DMS53 (cell line): ENCODE results near the gene MED12L.

Experiments used
- DNase-seq: peaks from one replicate; lab custom pipeline; 2025; lab: John Stamatoyannopoulos, UW

MED12L gene

DNA sequence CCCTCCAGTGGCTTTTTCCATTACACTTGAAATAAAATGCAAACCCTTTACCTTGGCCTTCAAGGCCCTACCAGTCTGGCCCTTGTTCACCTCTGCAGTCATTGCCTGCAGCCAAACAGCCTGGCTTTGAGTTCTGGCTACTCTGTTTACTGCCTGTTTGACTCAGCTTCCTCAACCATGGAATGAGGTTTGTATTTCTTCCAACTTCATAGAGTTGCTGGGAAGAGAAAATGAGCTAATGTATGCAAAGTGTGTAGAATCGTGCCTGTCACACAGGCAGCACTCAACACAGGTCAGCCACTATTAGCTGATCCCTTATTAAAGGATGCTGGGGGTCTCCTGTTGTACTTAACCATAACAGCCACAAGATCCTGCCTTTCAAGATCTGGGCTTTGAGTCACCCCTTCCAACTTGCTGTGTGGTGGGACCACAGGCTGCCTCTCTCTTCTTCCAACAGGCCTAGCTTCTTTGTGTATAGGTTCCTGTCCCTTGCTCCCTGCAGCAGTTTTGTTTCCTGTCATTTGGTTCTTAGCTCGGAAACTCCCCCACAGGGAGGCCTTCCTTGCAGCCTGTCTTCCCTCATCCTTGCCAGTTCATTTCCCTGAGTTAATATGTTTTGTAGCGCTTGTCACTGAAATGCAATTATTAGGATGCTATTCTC, 6.4 kb downstream of the MED12L start:
- no peak for DNase-seq

DNA sequence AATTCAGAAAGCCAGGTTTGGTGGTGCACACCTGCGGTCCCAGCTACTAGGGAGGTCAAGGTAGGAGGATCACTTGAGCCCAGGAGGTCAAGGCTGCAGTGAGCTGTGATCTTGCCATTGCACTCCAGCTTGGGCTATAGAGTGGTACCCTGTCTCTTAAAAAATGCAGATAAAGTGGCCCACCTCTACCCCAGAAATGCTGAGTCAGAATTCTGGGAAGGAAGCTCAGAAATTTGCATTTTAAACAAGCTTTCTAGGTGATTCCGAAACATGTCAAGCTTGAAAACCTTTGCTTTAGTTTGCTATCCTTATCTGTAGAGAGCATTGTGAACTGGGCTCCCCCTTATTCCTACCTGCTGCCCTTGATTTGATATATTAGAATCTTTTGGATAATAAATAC, 7.7 kb downstream of the MED12L start:
- no peak for DNase-seq

DNA sequence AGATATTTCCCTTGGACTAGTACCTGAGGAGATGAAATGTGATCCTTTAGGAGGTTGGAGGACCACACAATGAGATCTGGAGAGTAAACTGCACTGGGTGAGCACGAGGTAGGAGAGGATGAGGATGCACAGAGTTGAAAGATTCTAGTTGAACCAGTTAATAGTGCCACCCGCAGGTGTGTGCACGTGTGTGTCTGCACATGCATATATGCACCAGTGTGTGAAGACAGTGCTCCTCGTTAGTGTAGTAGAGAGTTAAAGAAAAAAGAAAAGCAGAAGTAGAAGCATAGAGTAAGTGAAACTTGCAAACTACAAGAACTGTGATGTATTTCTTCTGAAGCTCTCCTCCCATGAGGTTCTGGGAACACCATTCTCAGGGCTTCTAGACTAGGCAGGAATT, 8.4 kb downstream of the MED12L start:
- no peak for DNase-seq

DNA sequence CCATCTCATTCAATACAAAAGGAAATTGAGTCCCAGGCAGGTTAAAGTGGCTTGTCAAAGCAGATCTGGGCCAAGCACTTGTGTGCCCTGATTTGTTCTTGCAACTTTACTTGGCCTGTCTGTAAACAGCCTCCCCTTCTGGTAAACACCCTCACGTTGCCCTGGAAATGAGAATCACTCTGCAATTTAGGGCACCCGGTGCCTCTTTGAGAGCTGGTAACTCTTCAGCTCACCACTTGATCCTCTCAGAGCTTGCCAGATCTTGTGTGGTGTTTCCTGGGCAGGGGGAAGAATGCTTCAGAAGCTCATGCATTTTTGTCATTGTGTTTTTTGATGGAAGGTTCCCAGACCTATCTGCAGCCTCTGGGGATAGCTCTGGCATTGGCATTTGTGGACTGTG, 11.3 kb downstream of the MED12L start:
- no peak for DNase-seq

DNA sequence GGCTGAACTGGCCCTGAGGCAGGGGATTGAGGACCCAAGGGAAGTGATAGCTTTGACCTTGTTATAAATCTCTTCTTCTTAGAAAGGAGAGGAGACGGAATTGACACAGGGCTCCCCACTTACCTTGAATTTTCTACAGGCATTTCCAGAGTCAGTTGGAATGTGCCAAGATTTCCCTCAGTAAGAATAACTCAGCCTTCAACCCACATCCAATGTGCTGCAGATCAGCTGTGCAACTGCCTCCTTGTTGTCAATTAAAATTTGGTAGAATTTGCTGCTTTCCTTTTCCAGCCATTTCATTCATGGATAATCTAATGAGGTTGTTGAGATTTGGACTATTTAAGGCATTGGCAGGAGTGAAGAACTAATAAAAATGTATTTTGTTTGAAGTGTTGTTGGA, 14.6 kb downstream of the MED12L start:
- DNase-seq = no peak

DNA sequence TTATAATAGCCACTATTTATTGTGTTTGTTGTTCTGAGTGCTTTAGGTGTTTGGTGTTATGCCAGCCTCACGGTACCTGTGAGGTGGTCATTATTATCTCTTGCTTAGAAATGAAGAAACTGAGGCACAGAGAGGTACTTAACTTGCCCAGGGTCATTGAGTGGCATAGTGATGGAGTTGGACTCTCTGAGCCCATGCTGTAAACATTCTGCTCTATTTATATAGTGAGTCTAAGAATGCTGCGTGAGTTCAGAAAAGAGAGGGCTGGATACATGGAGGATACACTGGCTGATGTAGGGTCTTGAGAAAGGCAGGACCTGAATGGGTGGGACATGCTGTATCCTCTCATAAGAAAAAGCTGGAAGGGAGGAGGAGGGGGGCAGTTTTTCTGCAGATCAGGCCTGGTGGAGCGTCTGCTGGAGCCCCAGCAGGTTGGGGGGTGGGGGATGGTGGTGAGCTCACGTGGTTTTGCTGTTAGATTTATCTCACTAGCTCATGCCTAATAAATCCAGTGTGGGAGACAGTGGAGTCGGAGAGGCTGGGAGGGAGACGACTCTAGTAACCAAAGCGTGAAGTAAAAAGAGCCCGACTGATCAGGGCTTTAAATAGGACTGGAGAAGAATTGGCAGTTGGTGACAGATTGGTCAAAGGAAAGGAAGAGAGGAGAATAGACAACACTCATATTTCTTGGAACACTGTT, 16.0 kb downstream of the MED12L start:
- no peak for DNase-seq

DNA sequence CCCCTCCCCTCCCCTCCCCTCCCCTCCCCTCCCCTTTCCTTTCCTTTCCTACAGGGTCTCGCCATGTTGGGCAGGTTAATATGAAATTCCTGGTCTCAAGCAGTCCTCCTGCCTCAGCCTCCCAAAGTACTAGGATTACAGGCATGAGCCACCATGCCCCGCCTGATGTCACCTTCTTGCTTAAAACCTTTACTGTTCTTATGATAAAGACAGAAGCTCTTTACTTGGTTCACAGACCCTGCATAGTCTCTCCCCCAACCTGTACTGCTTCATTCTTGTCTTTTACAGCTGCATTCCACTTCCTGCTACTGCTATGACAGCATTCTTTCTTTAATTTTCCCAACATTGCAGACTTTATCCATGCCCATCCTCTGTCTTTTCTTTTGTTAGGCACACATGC, 20.8 kb downstream of the MED12L start:
- no peak for DNase-seq

DNA sequence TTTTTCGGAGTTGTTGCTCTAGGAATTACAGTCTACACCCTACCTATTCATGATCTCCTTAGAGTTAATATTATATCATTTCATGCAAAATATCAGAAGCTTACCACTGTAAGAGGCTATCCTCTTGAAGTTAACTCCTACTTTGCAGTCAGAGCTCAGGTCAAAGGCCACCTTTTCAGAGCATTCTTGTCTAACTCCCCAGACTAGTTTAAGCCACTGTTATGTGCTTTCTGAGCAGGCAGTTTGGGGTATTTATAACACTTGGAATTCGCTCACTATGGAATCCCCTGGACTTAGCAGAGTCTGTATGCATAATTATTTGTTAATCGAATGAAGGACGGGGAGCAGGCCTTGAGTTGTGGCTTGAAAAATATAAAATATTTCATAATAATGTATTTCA, 21.7 kb downstream of the MED12L start:
- no peak for DNase-seq

DNA sequence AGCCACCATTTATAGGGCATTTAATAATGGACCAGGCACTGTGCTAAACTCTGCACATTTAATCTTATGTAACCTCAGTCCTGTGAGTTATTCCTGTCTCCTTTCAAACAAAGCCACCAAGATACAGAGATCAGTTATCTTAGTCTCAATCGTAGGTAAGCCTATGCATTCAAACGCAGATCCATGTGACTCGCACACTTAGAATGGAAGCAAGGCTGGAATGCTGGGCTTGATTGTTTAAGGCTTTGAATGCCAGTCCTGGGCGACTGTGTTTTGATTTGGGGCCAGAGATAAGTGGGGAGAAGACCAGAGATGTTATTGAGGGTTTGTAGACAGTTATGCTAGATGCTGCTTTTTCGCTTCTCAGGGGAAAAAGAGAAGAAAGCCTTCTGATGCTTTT, 22.2 kb downstream of the MED12L start:
- no peak for DNase-seq

DNA sequence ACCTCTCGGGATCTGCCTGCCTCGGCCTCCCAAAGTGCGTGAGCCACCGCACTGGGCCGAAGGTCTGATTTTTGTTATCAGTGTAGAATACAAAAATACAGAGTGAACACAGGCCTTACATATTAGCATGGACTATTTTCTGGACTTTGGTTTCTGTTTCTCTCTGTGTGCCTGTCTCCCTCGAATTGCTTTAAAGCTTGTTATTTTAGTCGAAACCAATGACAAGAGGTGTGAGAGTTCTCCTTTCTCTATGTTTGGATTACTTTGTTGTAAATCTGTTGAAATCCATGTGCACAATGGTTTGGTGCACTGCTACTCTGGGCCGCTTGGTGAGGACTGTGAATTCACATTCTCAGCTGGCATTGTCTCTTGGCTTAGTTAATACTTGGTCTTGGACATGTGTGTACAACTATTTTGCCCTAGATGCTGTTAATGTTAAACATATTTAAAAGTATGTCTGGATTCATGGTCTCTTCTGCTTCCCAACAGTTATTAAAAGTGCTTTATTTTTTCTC, 23.9 kb downstream of the MED12L start:
- DNase-seq = no peak

DNA sequence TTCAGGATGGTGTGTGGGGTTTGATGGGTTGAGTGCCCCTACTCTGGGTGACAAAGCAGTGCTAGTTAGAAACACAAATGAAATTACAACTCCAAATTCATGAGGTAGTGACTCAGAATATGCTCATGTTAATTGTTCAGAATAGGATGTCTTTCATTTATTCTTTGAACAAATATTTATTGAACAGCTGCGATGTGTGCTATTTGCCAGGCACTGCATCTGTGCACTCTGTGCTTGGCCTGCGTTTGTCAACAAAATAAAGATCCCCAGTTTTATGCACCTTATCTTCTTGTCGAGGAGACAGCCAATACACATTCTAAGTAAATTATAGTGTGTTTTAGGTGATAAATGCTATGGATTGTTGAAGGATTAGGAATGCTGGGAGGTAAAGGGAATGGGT, 27.3 kb downstream of the MED12L start:
- peak; percentile 50 for DNase-seq

DNA sequence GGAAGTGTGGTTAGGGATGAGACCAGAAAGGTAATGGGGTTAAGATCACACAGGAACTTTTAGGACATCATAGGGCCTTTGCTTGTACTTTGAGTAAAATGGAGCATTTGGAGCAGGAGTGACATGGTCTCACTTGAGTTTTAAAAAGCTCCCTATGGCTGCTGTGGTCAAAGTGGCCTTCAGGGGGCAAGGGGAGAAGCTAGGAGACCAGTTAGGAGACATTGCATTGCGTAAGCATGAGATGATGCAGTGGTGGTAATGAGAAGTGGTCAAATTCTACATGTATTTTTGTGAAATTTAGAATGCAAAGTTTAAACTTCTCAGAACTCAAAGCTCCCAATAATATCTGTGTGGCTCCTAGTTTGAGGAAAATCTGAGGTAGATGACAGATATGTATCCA, 27.9 kb downstream of the MED12L start:
- DNase-seq = peak; percentile 9

DNA sequence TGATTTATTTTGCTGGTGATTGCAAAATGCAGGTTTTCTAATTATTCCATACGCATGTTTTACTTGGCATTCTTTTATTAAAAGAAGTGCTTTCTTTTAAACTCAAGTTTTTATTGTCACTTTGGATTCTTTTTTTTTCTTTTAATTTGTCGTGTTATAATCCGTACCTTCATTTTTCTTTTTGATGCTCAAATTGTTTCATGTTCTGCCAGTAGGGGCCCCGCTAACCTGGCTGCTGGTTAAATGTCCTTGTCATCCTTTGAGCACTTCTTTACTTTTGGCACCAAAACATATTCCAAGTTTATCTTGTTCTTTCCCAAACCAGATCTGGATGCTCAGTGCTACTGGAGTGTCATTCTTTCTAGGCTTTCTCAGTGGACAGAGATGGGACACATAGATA, 31.6 kb downstream of the MED12L start:
- DNase-seq = no peak

DNA sequence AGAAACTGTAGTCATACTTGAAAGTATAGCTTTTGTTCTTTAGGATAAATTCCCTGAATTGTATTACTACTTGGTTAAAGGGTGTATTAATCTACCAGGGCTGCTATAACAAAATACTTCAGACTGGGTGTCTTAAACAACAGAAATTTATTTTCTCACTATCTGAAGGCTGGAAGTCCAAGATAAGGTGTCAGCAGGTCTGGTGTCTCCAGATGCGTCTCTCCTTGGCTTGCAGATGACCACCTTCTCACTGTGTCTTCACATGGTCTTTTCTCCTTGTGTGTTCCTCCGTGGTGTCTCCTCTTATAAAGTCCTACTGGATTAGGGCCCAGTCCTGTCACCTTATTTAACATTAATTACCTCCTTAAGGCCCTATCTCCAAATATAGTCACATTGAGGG, 33.7 kb downstream of the MED12L start:
- no peak for DNase-seq

DNA sequence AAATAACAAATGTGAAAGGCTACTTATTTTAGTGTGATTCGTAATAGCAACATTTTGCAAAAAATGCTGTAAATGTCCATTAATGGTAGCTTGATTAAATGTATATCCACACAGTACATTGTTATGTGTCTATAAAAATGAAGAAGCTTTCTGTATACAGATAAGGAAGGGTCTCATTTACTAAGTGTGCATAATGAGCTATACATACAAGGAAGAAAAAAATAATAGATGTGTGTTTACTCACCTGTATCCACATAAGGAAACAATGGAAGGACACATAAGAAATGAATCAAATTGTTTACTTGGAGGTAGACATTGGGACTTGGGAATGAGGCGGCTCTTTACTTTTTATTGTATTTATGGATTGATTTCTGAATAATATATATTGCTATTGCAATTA, 34.9 kb downstream of the MED12L start:
- peak; percentile 77 for DNase-seq

DNA sequence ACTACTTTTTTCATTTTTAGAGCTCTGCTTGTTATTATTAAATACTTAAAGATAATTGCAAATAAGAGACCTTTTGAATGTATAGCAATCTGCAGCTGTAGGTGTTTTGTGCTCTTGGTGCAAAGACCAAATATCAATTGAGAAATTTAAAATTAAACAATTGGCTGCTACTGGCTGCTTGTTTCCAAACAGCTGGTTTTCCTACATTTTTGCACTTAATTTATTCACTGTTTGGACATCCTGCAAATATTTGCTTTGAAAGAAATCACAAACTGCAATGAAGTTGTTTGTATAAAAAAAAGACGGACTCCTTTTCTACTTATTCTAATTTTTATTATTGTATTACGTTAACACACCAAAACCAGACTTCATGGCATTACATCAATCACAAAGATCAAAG, 35.6 kb downstream of the MED12L start:
- DNase-seq = peak; percentile 10

DNA sequence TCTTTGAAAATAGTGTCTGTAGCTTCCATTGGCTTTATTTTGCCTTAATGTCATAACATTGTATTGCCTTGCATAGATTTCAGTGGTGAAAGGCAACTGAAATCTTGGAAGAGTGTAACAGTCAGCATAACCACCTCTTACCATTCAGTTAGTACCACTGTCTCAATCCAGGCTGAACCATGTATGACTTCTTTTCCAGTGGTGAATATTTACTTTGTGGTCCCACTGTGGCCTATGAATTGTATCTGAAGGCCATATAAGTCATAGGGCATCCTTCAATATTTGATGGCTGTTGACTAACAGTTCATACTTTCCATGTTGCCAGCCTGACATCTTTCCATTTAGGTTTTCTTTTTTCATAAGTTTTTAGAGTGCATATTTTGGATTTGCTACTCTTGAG, 38.4 kb downstream of the MED12L start:
- no peak for DNase-seq

DNA sequence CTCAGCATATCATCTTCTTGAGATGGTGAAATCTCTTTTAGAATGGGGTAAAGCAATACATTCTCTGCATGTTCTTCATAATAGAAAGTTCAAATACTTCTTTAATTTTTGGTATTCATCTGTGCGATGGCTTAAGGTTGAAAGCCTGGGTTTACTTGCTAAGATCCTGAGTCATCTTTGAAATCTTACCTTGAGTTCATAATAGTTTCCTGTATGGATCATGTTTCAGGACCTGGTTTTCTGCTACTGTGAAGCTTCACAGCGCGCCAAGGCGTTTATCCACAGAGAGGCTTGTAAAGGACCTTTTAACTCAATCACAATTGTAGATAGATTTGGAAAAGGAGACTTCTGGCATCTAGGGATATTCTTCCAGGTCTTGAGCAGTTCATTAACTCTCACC, 39.0 kb downstream of the MED12L start:
- DNase-seq = peak; percentile 12

DNA sequence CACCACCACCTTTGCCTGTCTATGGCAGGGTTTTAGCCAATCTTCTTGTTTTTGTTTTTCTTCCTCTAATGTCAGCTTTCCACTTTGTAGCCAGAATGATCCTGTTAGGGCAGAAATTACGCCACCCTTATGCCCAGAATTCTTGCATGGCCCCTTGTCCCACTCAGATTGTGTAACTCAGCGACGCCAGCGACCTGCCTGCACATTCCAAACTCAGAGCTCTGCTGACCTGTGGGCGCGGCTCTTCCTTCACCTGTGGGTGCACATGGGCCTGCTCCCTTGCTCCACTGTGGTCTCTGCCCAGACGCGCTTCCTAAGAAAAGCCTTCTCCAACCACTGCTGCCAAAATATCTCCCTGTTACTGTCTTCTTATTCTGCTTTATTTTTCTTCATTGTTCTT, 45.0 kb downstream of the MED12L start:
- no peak for DNase-seq

DNA sequence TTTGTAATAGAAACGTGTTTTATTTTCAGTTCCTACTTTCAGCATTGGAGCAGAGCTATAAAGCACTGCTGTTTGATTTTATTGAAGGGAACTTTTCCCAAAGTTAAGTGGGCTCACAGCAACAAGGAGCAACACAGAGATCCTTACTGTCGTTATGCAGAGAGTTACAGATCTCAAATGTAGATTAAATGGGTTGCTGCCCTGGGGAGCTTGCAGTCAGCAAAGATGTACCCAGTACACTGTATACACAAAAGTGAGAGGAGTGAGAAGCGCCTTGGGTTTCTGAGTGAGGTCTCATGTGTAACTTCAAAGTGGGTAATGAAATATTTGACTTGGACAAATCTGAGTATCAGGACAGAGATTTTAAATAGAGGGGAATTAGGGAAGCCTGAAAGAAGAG, 47.7 kb downstream of the MED12L start:
- no peak for DNase-seq

DNA sequence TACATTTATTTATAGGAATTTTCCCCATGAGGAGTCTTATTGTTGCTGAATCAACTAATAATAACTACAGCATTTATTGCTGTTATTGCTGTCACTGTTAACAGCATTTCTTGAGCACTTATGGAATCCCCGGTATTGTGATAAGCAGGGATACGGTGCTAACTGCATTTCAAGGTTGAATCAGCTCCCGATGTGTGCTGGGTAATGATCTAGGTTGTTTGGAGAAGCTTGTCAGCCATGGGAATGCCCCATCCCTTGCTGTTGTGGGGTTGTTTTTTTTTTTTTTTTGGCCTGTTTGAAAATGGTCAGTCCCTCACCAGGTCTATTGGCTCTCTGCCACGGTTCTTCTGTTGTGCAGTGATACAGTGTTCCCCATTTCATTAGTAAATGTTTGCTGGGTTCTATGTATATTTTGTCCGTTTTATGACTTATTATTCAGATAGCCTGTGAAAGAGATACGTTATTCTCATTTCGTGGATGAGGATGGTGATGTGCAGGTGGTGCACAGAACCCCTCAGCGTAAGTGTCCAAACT, 48.5 kb downstream of the MED12L start:
- no peak for DNase-seq

DNA sequence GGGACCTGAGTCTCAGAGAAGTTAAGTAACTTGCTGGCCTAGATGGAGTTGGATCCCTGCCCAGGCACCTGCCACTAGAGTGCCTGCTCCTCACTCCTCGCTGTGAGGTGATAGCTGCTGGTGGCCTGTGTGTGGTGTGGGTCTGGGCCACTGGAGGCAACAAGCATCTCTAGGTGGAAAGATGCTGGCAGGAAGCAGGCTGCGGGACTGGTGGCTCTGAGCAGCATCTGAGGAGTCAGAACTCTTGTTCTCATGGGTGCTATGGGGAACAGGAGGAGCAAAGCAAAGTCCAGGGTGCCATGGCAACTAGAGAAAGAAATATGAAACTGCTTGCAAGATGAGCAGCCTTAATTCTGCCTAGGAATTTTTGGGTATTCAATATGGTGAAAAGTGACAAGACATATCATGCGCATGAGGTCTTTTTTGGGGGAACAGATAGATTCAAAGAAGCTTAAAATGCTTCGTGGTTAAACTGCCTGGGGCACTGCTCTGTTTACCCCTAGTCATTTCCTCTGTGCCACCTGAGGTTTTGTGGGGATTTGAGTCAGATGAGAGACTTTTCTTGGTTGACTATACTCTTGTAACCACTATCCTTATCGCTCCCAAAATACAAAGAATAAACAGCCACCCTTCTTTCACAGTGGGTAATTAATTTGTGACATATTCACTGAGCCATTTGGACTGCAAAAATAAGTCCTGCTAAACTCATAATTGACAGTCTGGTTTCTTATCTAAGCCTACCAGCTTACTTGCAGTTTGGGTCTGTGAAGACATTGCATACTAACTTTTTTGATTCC, 50.3 kb downstream of the MED12L start:
- peak; percentile 33 for DNase-seq

DNA sequence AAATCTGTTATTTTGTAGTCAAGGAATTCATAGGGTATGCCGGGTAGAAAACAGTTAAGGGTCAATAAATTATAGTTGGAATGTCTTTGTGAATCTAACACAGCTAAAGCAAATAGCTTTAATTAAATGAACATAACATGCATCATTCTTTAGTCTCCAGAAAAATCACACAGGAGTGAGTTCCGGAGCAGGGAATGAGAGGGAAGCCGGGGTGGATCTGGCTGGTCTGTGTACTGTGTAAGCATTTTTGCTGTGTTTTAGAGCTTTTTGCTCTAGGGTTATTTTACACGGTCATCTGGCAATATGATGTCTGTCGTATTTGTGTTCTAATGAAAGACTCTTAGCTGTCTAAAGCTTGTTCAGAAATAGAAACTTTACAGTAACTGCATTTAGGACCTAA, 57.5 kb downstream of the MED12L start:
- no peak for DNase-seq
